Panc1 (cell line): ENCODE measurements around the gene CCDC57. TPM values are rescaled to one million over a fixed set of nuclear protein-coding genes. Genes with fewer than 3 reads are reported as not detected.

ENCODE experiments used
- ATAC-seq: fragments of 200-7000 bp; cut with Tn5 transposase; 2 replicates; pipeline ENCODE4 v1.9.1; 2020; ENCODE audit warnings: mild to moderate bottlenecking, moderate library complexity
- BruUV-seq: library from RNA; stranded (reverse); fragments of 400-500 nt; replicated peaks from 2 replicates; lab custom pipeline; 2021; lab: Mats Ljungman, UMichigan
- CTCF ChIA-PET: fragments of 300-600 bp; sonication (Branson Sonifier 250); formaldehyde crosslinking; loops from one replicate; lab custom pipeline; 2022; ENCODE audit warnings: antibody characterized with exemption; lab: Charles Lee
- POLR2A ChIA-PET: fragments of 300-600 bp; sonication (Branson Sonifier 250); formaldehyde crosslinking; loops from one replicate; lab custom pipeline; 2022; ENCODE audit warnings: antibody characterized with exemption; lab: Charles Lee
- DNase-seq: peaks from one replicate; pipeline ENCODE4 v3.0.0-alpha.2; 2010; ENCODE audit warnings: low read depth, low spot score
- H3K27ac ChIP-seq: 2 replicates; pipeline ENCODE4 v1.5.1; 2011; ENCODE audit warnings: mild to moderate bottlenecking, low read length, inconsistent platforms
- H3K27me3 ChIP-seq: fragments of 200-500 bp; sonication (Bioruptor generic); 2 replicates; pipeline ENCODE4 v1.6.0; 2014; ENCODE audit warnings: low read length, inconsistent platforms; ENCODE audit not compliant: control insufficient read depth, insufficient read depth
- H3K36me3 ChIP-seq: fragments of 200-500 bp; sonication (Bioruptor generic); 2 replicates; pipeline ENCODE4 v1.5.1; 2014; ENCODE audit warnings: inconsistent platforms, mild to moderate bottlenecking, low read length, moderate library complexity; ENCODE audit not compliant: control insufficient read depth, insufficient read depth
- H3K4me1 ChIP-seq: 2 replicates; pipeline ENCODE4 v1.5.1; 2011; ENCODE audit warnings: inconsistent platforms, mild to moderate bottlenecking, low read length, moderate library complexity; ENCODE audit not compliant: control insufficient read depth, insufficient read depth
- H3K4me3 ChIP-seq, 2 experiments: 2 replicates each; pipeline ENCODE4 v1.5.1; 2011 to 2012; ENCODE audit warnings: low read depth in 2 of 2, low read length in 2 of 2, mild to moderate bottlenecking in 2 of 2, inconsistent platforms in 1 of 2, moderate library complexity in 1 of 2
- H3K9me3 ChIP-seq: fragments of 200-500 bp; sonication (Bioruptor generic); 2 replicates; pipeline ENCODE4 v1.5.1; 2014; ENCODE audit warnings: low read depth, mild to moderate bottlenecking, inconsistent platforms, low read length, moderate library complexity; ENCODE audit not compliant: control insufficient read depth, insufficient read depth
- CTCF ChIP-seq: fragments of 450-650 bp; IDR thresholded peaks from 2 replicates; pipeline ENCODE4 v1.5.1; 2017; ENCODE audit warnings: mild to moderate bottlenecking
- POLR2AphosphoS5 ChIP-seq: IDR thresholded peaks from 2 replicates; pipeline ENCODE4 v1.6.1; 2012; ENCODE audit warnings: mild to moderate bottlenecking, low read depth, low read length, moderate library complexity
- REST ChIP-seq, 2 experiments: IDR thresholded peaks; 2 replicates each; pipeline ENCODE4 v1.6.1; 2011 to 2012; ENCODE audit warnings: low read depth in 2 of 2, control low read depth in 1 of 2, low read length in 1 of 2, mild to moderate bottlenecking in 1 of 2, moderate library complexity in 1 of 2; ENCODE audit not compliant: insufficient read depth in 1 of 2
- SIN3A ChIP-seq: IDR thresholded peaks from 2 replicates; pipeline ENCODE4 v1.6.1; 2012; ENCODE audit warnings: low read depth, mild to moderate bottlenecking, low read length, moderate library complexity, borderline replicate concordance; ENCODE audit not compliant: insufficient read depth
- TCF7L2 ChIP-seq: IDR thresholded peaks from 2 replicates; pipeline ENCODE4 v1.6.1; 2011; ENCODE audit warnings: mild to moderate bottlenecking, low read depth, low read length, inconsistent platforms
- in situ Hi-C: cut with HindIII; loops from 2 replicates; pipeline ENCODE4 v1.10.0; 2016; ENCODE audit warnings: low sequenced_read_pairs, low pct_unique_long_range_greater_than_20kb
- intact Hi-C: fragments of 100-400 bp; cut with micrococcal nuclease; formaldehyde crosslinking; loops from one replicate; pipeline ENCODE4 v1.10.0; 2022; ENCODE audit not compliant: unreplicated experiment
- total RNA-seq: library from RNA; stranded (reverse); gene quantifications from one replicate; pipeline ENCODE4 v1.2.1, GENCODE V29; 2021; ENCODE audit not compliant: unreplicated experiment

The CCDC57 gene
- total RNA-seq, 1 experiment from 2014 or later, result 63.6 TPM

GRCh38 chr17:82092995-82093751 is 119.5 kb downstream of the CCDC57 start:
- no peak for TF ChIP-seq TCF7L2
- TF ChIP-seq REST (IDR thresholded peaks at IDR 0.05; ENCODE audit: insufficient read depth in 1 of 2, low read depth in 2 of 2, low read length in 1 of 2), result no peak
- no peak for TF ChIP-seq POLR2AphosphoS5
- TF ChIP-seq SIN3A, result no peak
- TF ChIP-seq CTCF, result no peak
- H3K36me3 ChIP-seq, result peaks cover 50% of the 10 kb centered on the region
- CTCF ChIA-PET, result no interaction called here

GRCh38 chr17:82092628-82092994 is 120.0 kb downstream of the CCDC57 start:
- no peaks in the 10 kb centered on the region for H3K9me3 ChIP-seq

More at GRCh38 chr17:82092995-82093751, 119.5 kb downstream of the CCDC57 start:
- intact Hi-C loops, result no loop called here
- BruUV-seq, result no TSS peak
- in situ Hi-C loops, result no loop called here
- Histone ChIP-seq H3K27ac (no peak overlapping the region), H3K9me3 (no peaks in the 10 kb centered on the region), H3K4me3 (no peak overlapping the region), H3K27me3 (no peaks in the 10 kb centered on the region), H3K4me1 (peaks cover 18% of the 10 kb centered on the region)
- no peak for DNase-seq
- POLR2A ChIA-PET, result interaction anchor here (0.6 to 0.7 kb wide), 2 partner anchors 16 to 52 kb away, joined by 3 to 6 read pairs; no protein-coding TSS in a partner anchor
- no peak for ATAC-seq

More at GRCh38 chr17:82092628-82092994, 120.0 kb downstream of the CCDC57 start:
- ChIA-PET CTCF (no interaction called here), POLR2A (interaction anchor here (0.6 to 0.7 kb wide), 2 partner anchors 15 to 53 kb away, joined by 3 to 6 read pairs; no protein-coding TSS in a partner anchor)
- no TSS peak for BruUV-seq
- Histone ChIP-seq H3K36me3 (peaks cover 50% of the 10 kb centered on the region), H3K4me1 (peaks cover 18% of the 10 kb centered on the region), H3K27me3 (no peaks in the 10 kb centered on the region), H3K27ac (no peak overlapping the region), H3K4me3 (no peak overlapping the region)
- in situ Hi-C loops, result no loop called here
- intact Hi-C loops, result no loop called here
- DNase-seq (no peak), ATAC-seq (no peak)
- TF ChIP-seq POLR2AphosphoS5 (no peak), CTCF (no peak), REST (IDR thresholded peaks at IDR 0.05; ENCODE audit: insufficient read depth in 1 of 2, low read depth in 2 of 2, low read length in 1 of 2) (no peak), SIN3A (no peak), TCF7L2 (no peak)
